ENCODE measurements around the gene BICC1. TPM values are rescaled to one million over a fixed set of nuclear protein-coding genes. Genes with fewer than 3 reads are reported as not detected.
A peak's percentile ranks its signal among the peaks of the same experiment; 100 is the strongest.

The BICC1 gene
- total and polyA plus RNA-seq, 2 of the 4 experiments (the other 2 are of a cell fraction) = 5.7 to 42.5 TPM

DNA sequence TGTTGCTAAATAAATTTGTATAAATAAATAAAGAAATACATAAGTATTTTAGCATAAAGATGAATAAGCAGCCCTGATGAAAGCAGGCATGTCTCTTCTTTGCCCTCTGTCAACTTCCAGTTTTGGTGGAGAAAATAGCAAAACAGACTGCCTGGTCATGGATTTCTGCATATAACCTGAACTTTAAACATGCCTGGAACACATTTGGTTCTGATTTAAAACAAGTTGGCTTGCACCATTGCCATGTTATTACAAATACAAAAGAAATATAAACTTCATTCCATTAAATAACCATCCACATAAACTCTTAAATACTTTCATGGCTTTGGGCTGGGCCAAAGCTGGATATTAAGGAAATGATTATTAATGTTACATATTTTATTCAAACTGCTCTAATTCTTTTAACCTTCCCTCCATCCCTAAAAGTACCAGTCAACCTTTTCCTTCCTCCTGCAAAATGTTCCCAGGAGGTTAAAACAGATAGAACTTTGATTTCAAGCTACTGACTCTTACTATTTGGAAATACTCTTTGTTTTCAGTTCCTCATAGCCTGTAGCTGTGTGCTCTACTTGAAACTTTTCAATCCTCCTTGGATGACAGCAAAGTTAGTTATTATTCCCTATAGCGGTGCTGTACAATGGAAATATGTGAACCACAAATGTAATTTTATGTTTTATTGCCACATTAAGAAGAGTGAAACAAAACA is 96.3 kb downstream of the BICC1 start:
- no peak overlapping the region for H2AK5ac ChIP-seq (ENCODE audit: low read depth, low read length)
- WGBS, 2 experiments (ENCODE audit: extremely low coverage in 2 of 2, insufficient read length in 1 of 2) = no CpG with 5 or more reads among the region's 1 CpG

More for the DNA sequence above, 96.3 kb downstream of the BICC1 start:
- Histone ChIP-seq H2BK120ac (ENCODE audit: low read depth, low read length) (0 out of 2 replicates have a peak overlapping the region, but pooled peaks have one; percentile 6), H3K27me3 (ENCODE audit: control insufficient read depth, insufficient read depth, low read length) (no peaks in the 10 kb centered on the region), H4K91ac (ENCODE audit: insufficient read depth, low read depth, low read length) (no peak overlapping the region), H2AFZ (replicated peaks; ENCODE audit: low read length, poor library complexity) (no peak overlapping the region), H3K4me2 (ENCODE audit: low read depth, low read length) (no peak overlapping the region), H2AK9ac (replicated peaks; ENCODE audit: low read depth, low read length, poor library complexity) (no peak overlapping the region), H3K4ac (ENCODE audit: low read depth, low read length) (no peak overlapping the region), H3K9me3 (ENCODE audit: control insufficient read depth, insufficient read depth, low read length) (no peaks in the 10 kb centered on the region), H3K79me1 (ENCODE audit: low read depth in 1 of 2, low read length in 2 of 2) (peaks cover 15 to 22% of the 10 kb centered on the region in 2 experiments; a peak in 3 of 4 replicates), H3K23ac (ENCODE audit: low read depth, low read length) (no peak overlapping the region), H3K9me1 (ENCODE audit: insufficient read depth, low read length) (peaks cover 9% of the 10 kb centered on the region), H4K5ac (ENCODE audit: low read depth, low read length) (no peak overlapping the region; the same call in 1 of the 2 replicates), H3K27ac (ENCODE audit: insufficient read depth, low read length) (peak overlapping the region; percentile 0; the same call in 1 of the 2 replicates), H2BK15ac (ENCODE audit: low read depth, low read length) (no peak overlapping the region), H3K4me1 (ENCODE audit: control insufficient read depth, insufficient read depth, low read length) (peaks cover 11% of the 10 kb centered on the region), H3K18ac (ENCODE audit: low read depth, low read length) (peak overlapping the region; percentile 34), H3K36me3 (ENCODE audit: control insufficient read depth, insufficient read depth, low read length) (no peaks in the 10 kb centered on the region), H2BK20ac (ENCODE audit: low read depth, low read length) (no peak overlapping the region), H3K14ac (replicated peaks; ENCODE audit: low read depth, low read length) (no peak overlapping the region), H3K4me3 (ENCODE audit: insufficient read depth, low read depth, low read length) (no peak overlapping the region), H2BK5ac (ENCODE audit: low read depth, low read length, poor library complexity, severe bottlenecking) (peak overlapping the region; percentile 89), H4K8ac (ENCODE audit: low read depth in 2 of 2, low read length in 2 of 2) (no peak overlapping the region), H3K56ac (ENCODE audit: extremely low read depth, insufficient read depth, low read length) (peak overlapping the region; percentile 57; the same call in 1 of the 2 replicates), H3K9ac (ENCODE audit: low read depth, low read length) (no peak overlapping the region), H4K20me1 (ENCODE audit: insufficient read depth, low read length) (peaks cover 4% of the 10 kb centered on the region; the same call in 1 of the 2 replicates)
- ATAC-seq (ENCODE audit: low read depth) = peak; percentile 47
- TF ChIP-seq RAD21 (IDR thresholded peaks at IDR 0.05; ENCODE audit: low read length) = no peak
- TF ChIP-seq CHD1 (IDR thresholded peaks at IDR 0.05; ENCODE audit: low read depth, low read length) = no peak
- TF ChIP-seq CEBPB (IDR thresholded peaks at IDR 0.05; ENCODE audit: low read depth, low read length) = no peak
- TF ChIP-seq SMC3 (IDR thresholded peaks at IDR 0.05; ENCODE audit: low read depth, low read length) = no peak
- no peak for TF ChIP-seq MXI1 (IDR thresholded peaks at IDR 0.05; ENCODE audit: borderline replicate concordance, low read depth, low read length)
- no peak for TF ChIP-seq RCOR1 (IDR thresholded peaks at IDR 0.05; ENCODE audit: insufficient replicate concordance, low read length)
- intact Hi-C loops (cut with micrococcal nuclease) = no loop called here
- DNase-seq = peak; percentile 30
- POLR2A ChIA-PET (ENCODE audit: unreplicated experiment) = no interaction called here
- dilution Hi-C loops (cut with HindIII; ENCODE audit: low sequenced_read_pairs, unreplicated experiment) = no loop called here
- in situ Hi-C loops (cut with MboI; ENCODE audit: low sequenced_read_pairs) = no loop called here
- no TSS peak for BruUV-seq (replicated peaks)
- CTCF ChIA-PET = interaction anchor here (1.0 kb wide), 1 partner anchor 20 kb away, joined by 3 read pairs; no protein-coding TSS in a partner anchor

Data from IMR-90 (cell line).